GM19397 (cell line): Measurements from ENCODE around the gene GP1BA.
"Not testable (repeated sequence)": the region's sequence is repeated elsewhere in the genome, so short reads cannot be mapped to it uniquely, and the experiment has no call there.

ENCODE experiments used
- ATAC-seq: cut with Tn5 transposase; IDR thresholded peaks from one replicate; pipeline ENCODE4 v1.9.1; 2021; ENCODE audit warnings: mild to moderate bottlenecking, moderate library complexity; ENCODE audit not compliant: unreplicated experiment

Gene GP1BA

DNA sequence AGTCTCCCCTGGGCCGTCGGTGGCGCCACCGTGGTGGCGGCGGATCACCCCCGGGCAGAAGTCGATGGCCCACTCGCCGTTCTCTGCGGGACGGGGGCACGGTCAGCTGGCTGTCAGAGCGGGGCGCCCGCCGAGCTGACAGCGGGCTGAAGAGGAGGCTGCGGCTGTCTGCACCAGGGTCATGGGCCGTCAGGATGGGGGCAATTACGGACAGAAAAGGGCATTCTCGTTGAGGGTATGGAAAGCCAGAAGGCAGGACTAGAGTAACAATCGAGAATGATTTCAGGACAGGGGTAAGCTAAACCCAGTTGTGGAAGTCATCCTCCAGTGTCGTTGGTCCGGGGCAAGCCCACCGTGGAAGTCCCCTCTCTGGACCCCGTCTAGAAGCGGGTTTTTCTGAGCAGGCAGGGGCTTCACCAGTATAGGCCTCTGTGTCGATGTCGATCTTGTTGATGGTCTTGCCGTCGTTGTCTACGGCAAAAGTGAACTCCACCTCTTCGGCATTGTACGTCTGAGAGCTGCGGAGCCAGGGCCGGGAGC, 30.9 kb upstream of the GP1BA start:
- ATAC-seq = no peak

DNA sequence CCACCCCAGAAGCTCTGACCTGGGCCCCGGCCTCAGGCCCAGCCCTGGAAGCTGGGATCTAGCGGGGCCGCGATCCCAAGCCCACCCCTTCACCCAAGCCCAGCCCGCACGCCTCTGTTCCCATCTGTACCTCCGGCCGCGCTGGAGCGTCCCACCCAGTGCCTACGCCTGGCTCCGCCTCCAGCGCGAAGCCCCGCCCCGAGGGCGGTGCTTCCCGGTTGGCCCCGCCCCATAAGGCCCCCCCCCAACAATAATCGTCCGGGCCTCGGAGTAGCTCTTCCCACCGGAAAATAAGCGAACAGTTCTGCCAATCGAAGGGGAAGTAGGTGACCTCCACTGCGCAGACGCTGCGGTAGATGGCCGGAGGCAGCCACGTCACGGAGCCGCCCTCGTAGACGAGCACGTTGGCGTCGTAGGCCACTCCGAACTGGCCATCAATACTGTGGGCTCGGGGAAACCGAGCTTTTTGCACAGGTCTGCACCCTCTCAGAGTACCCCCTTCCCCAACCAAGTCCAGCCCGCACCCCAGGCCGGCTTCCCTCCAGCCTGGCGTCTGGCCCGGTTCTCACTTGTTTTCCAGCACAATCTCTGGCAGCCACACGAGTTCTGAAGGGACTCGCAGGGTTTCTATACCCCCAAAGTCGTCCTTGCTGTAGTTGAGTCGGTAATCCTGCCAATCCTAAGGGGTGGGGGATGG, 30.3 kb upstream of the GP1BA start:
- ATAC-seq = no peak

DNA sequence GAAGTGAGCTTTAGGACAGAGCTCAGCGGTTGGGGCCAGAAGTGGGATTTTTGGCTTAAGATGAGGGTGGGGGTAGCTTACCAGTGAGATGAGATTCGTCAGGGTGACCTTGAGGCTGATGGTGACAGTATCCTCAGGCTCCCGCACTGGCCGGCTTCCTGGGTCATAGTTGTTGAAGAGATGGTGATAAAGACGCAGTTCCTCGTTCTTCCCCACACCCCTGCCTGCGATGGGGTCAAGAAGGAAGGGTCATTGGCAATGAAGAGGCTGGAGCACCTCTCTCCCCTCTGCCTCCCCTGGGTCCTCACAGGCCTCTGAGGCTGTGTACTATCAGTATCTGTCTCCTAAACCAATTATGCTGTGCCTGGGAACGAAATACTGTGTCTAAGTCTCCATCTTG, 29.5 kb upstream of the GP1BA start:
- no peak for ATAC-seq

DNA sequence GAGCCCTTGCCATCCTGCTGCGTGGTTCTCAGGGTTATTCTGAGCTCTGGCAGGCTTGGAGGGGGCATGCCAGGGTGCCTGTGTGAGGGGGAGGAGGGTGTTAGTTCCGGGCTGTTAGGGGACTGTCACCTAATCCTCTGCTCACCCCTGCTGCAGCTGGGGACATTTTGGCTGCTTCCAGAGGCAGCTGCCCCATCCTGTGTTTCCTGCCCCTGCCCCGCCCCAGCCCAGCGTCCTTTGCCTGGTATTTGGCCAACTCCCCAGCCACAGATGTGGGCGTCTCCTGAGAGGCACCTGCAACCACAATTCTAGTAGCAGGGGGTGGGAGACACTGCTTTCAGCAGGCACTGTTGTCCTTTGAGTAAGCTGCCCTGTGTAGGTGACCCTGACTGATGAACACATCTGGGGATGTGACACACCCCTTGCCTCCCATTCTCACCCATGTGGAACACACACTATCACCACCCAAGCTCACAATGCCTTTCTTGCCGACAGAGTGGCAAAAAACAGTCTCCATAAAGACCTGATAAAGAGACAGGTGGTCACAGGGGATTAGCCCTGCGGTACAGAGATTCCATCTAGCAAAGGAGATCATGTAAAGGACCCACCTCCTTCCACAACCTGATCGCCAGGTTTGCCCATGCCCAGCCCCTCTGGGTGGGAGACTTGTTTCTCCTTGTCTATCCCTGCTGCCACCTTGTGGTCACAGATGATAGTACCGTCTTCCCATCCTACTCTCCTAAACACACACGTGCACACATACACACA, 28.8 kb upstream of the GP1BA start, which contains the start of gene CHRNE:
TSS of gene CHRNE (minus strand) at position 48 of the 768 bp plus-strand sequence. CDS start at position 13, 35 bp downstream.
- no peak for ATAC-seq

DNA sequence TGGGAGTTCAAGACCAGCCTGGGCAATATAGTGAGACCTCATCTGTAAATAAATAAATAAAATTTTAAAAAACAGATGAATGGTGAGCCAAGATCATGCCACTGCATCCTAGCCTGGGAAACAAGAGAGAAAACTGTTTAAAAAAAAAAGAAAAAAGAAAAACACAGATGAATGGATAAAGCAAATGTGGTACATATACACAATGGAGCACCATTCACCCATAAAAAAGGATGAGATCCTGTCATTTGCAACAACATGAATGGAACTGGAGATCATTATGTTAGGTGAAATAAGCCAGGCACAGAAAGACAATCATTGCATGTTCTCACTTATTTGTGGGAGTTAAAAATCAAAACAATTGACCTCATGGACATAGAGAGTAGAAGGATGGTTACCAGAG, 25.4 kb upstream of the GP1BA start:
- not testable (repeated sequence) for ATAC-seq

DNA sequence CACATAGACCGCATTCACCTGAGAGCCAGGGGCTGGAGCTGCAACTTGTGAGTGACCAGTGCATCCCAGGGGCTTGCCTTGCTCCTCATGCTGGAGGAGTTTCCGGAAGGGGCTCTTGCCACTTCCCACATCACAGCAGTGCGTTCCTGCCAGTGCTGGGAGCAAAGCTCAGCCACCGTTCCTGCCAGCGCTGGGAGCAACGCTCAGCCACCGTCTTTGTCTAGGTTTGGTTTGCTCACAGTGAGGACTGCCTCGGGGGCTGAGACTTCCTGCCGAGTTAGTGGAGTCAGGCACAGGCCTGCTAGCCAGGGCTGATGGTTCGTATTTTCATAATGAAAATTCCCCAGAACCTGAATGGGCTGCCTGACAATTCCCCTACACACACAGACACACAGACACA, 23.8 kb upstream of the GP1BA start:
- no peak for ATAC-seq

DNA sequence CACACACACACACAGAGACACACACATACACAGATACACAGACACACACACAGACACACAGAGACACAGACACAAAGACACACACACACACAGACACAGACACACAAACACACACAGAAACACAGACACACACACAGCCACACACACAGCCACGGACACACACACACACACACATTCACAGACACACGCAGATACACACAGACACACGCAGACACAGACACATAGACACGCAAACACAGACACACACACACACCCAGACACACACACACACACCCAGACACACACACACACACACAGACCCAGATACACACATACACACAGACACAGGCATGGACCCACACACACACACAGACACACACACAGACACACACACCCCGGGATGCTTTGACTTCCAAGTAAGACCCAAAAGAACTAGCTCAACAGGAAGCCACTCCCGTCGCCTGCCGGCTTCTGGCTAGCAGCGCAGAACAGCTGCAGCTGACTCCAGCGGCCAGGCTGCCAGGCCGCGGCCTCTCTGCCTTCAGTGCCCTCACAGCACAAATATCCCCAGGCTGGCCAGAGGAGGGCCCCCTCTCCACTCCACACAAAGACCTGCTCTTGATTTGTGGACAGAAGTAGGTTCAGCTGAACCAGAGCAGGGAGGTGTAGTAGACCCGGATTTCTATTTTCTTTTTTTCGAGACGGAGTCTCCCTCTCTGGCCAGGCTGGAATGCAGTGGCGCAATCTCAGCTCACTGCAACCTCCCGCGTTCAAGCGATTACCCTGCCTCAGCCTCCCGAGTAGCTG, 23.2 kb upstream of the GP1BA start:
- no peak for ATAC-seq

DNA sequence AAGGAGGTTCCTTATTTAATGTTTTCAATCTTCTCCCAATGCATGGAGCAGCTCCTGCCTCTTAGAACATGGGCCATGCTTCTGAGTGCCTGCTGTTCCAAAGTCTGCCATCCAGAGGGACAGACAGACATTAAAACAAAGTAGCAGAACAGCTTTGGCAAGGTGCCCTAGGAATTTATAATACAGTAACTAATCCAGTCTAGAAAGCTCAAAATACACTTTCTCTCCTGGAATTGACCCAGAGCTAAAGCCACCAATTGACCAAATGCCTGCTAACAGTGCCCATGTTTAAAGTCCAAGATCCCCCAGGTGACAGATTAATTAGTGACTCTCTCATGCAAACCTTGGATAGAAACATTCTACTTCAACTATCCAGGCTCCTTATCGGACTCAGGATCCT, 18.1 kb upstream of the GP1BA start:
- no peak for ATAC-seq

DNA sequence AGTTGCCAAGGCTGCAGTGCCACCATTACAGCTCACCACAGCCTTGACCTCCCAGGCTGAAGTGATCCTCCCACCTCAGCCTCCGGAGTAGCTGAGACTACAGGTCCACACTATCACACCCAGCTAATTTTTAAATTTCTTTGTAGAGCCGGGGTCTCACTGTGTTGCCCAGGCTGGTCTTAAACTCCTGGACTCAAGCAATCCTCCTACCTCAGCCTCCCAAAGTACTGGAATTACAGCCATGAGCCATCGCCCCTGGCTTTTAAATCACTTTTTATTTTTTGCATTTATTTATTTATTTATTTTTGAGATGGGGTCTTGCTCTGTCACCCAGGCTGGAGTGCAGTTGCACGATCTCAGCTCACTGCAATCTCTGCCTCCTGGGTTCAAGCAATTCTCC, 17.5 kb upstream of the GP1BA start:
- ATAC-seq = not testable (repeated sequence)

DNA sequence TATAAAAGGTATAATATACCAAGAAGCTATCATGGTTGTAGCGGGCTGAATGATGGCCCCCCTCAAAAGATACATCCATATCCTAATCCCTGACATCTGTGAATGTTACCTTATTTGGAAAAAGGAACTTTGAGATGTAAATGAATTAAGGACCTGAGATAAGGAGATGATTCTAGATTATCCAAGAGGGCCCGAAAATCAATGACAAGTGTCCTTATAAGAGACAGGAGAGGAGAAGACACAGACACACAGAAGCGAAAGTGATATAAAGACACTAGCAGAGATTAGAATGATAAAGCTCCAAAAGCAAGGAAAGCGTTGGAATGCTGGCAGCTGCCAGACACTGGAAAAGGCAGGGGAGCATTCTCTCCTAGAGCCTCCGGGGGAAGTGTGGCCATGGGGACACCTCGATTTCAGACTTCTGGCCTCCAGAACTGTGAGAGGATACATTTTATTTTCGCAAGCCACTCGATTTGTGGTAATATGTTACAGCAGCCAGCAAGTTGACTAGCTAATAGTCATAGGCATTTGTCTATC, 12.5 kb upstream of the GP1BA start:
- no peak for ATAC-seq

DNA sequence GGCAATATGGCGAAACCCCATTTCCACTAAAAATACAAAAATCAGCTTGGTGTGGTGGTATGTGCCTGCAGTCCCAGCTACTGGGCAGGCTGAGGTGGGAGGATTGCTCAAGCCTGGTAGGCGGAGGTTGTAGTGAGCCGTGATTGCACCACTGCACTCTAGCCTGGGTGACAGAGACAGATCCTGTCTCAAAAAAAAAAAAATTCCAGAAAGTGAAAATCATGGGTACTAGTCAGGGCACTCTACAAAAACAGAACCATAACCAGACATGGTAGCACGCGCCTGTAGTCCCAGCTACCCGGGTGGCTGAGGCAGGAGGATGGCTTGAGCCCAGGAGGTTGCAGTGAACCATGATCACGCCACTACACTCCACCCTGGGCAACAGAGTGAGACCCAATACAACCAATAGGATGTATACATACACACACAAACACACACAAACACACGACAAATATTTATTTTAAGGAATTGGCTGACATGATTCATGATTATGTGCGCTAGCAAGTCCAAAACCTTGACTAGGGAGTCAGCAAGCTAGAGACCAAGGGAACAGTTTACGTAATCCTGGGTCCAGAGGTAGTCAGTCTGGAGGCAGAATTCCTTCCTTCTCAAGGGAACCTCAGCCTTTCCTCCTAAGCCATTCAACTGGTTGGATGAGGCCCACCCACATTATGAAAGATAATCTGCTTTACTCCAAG, 11.6 kb upstream of the GP1BA start:
- no peak for ATAC-seq

DNA sequence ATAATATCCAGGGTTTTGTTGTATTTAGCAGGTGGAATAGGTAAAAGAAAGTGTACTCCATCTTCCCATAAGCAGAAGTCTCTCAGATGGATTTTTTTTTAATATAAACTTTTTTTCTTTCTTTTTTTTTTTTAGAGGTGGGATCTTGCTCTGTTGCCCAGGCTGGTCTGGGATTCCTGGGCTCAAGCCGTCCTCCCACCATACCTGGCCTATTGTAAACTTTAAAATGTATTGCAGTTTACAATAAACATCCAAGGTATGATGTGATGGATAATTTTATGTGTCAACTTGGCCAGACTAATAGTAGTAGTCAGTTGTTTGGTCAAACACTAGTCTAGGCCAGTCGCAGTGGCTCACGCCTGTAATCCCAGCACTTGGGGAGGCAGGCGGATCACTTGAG, 10.8 kb upstream of the GP1BA start:
- no peak for ATAC-seq

DNA sequence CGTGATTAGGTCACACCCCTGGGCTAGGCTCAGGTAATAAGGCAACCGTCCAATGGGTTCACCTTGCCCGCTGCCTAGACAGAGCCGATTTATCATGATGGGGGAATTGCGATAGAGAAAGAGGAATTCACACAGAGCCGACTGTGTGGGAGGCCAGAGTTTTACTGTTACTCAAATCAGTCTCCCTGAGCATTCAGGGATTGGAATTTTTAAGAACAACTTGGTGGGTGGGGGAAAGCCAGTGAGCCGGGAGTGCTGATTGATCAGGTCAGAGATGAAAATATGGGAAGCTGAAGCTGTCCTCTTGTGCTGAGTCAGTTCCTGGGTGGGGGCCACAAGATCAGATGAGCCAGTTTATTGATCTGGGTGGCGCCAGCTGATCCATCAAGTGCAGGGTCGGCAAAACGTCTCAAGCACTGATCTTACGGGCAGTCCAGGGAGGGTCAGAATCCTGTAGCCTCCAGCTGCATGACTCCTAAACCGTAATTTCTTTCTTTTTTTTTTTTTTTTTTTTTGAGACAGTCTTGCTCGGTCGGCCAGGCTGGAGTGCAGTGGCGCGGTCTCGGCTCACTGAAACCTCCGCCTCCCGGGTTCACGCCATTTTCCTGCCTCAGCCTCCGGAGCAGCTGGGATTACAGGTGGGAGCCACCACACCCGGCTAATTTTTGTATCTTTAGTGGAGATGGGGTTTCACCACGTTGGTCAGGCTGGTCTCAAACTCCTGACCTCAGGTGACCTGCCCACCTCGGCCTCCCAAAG, 5.3 kb upstream of the GP1BA start:
- ATAC-seq = not testable (repeated sequence)

DNA sequence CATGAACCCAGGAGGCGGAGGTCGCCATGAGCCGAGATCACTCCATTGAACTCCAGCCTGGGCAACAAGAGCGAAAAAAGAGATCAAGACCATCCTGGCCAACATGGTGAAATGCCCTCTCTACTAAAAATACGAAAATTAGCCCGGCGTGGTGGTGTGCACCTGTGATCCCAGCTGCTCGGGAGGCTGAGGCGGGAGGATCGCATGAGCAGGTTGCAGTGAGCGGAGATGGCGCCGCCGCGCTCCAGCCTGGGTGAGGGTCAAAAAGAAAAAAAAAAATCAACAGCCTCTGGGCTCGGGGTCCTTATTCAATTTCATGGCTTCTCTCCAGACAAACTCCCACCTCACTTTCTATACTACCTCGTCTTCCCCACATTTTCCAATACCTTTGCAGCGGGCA, 3.2 kb upstream of the GP1BA start:
- no peak for ATAC-seq

DNA sequence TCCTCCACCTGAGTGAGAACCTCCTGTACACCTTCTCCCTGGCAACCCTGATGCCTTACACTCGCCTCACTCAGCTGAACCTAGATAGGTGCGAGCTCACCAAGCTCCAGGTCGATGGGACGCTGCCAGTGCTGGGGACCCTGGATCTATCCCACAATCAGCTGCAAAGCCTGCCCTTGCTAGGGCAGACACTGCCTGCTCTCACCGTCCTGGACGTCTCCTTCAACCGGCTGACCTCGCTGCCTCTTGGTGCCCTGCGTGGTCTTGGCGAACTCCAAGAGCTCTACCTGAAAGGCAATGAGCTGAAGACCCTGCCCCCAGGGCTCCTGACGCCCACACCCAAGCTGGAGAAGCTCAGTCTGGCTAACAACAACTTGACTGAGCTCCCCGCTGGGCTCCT, 679 bp downstream of the GP1BA start:
- ATAC-seq = no peak

DNA sequence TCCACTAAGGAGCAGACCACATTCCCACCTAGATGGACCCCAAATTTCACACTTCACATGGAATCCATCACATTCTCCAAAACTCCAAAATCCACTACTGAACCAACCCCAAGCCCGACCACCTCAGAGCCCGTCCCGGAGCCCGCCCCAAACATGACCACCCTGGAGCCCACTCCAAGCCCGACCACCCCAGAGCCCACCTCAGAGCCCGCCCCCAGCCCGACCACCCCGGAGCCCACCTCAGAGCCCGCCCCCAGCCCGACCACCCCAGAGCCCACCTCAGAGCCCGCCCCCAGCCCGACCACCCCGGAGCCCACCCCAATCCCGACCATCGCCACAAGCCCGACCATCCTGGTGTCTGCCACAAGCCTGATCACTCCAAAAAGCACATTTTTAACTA, 1.6 kb downstream of the GP1BA start:
- no peak for ATAC-seq

DNA sequence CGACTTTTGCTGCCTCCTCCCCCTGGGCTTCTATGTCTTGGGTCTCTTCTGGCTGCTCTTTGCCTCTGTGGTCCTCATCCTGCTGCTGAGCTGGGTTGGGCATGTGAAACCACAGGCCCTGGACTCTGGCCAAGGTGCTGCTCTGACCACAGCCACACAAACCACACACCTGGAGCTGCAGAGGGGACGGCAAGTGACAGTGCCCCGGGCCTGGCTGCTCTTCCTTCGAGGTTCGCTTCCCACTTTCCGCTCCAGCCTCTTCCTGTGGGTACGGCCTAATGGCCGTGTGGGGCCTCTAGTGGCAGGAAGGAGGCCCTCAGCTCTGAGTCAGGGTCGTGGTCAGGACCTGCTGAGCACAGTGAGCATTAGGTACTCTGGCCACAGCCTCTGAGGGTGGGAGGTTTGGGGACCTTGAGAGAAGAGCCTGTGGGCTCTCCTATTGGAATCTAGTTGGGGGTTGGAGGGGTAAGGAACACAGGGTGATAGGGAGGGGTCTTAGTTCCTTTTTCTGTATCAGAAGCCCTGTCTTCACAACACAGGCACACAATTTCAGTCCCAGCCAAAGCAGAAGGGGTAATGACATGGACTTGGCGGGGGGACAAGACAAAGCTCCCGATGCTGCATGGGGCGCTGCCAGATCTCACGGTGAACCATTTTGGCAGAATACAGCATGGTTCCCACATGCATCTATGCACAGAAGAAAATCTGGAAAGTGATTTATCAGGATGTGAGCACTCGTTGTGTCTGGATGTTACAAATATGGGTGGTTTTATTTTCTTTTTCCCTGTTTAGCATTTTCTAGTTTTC, 2.3 kb downstream of the GP1BA start:
- ATAC-seq = no peak

DNA sequence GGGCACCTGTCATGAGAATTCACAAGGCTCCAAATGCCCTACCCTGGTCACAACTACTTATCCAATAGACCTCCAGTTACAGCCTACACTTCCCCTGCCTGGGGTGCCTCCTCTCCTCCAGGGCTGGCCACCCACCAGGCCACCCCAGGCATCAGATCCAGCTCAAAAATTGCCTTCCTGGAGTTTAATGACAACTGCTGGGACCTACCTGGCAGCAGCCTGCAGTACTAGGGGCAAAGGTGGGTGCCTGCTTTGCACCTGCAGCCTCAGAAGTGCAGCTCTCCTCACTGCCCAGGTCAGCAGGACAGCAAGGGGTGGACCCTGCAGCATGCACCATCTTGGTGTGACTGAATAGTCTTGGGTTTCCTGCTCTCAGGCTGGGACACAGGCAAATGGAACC, 3.6 kb downstream of the GP1BA start:
- no peak for ATAC-seq

DNA sequence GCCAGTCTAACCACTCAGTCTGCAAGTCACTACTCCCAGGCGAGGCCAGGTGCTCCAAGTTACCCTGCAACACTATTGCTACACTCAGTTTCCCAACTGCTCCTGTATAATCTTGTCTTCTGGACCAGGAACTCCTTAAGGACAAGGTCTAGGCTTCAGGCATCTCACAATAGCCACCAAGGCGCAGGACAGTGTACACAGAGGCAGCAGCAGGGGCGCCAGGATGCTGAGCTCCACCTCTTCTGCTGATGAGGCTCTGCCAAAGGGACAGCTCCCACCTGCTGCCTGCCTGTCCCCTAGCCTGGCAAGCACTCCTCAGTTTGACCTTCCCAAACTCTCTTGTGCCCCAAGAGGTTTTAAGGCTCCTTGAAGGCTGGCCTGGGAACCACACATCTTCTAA, 4.4 kb downstream of the GP1BA start:
- ATAC-seq = no peak
